Lung (tissue), 12 donors: ENCODE results near the gene VASP. TPM values are rescaled to one million over a fixed set of nuclear protein-coding genes. Genes with fewer than 3 reads are reported as not detected.

Source experiments
- ATAC-seq: fragments of 200-7000 bp; cut with Tn5 transposase; one replicate; pipeline ENCODE4 v1.9.1; 2020; ENCODE audit warnings: moderate number of reproducible peaks; ENCODE audit not compliant: insufficient read depth, low FRiP score
- DNase-seq, 3 donors: peaks; one replicate each; pipeline ENCODE4 v3.0.0-alpha.2; 2013 to 2017
- H3K27ac ChIP-seq, 2 donors: one replicate each; pipeline ENCODE4 v1.5.1; 2013; ENCODE audit warnings: mild to moderate bottlenecking in 2 of 2, moderate library complexity in 2 of 2, control low read depth in 1 of 2, inconsistent platforms in 1 of 2, low read depth in 1 of 2, low read length in 1 of 2
- H3K27me3 ChIP-seq, 3 donors: one replicate each; pipeline ENCODE4 v1.5.1; 2013; ENCODE audit warnings: low read length in 2 of 3; ENCODE audit not compliant: control insufficient read depth in 3 of 3, insufficient read depth in 3 of 3
- H3K36me3 ChIP-seq, 4 donors: one replicate each; pipeline ENCODE4 v1.5.1; 2013; ENCODE audit warnings: low read length in 4 of 4, mild to moderate bottlenecking in 1 of 4, moderate library complexity in 1 of 4; ENCODE audit not compliant: control insufficient read depth in 4 of 4, insufficient read depth in 4 of 4
- H3K4me1 ChIP-seq, 5 donors: one replicate each; pipeline ENCODE4 v1.5.1; 2013; ENCODE audit warnings: low read length in 5 of 5, mild to moderate bottlenecking in 2 of 5, moderate library complexity in 1 of 5; ENCODE audit not compliant: control insufficient read depth in 5 of 5, insufficient read depth in 5 of 5
- H3K4me3 ChIP-seq: one replicate; pipeline ENCODE4 v1.5.1; 2013; ENCODE audit warnings: mild to moderate bottlenecking, control low read depth, moderate library complexity
- H3K9ac ChIP-seq, 2 donors: one replicate each; pipeline ENCODE4 v1.5.1; 2013; ENCODE audit warnings: low read length in 2 of 2, control low read depth in 1 of 2; ENCODE audit not compliant: insufficient read depth in 1 of 2
- H3K9me3 ChIP-seq, 4 donors: one replicate each; pipeline ENCODE4 v1.5.1; 2013; ENCODE audit warnings: low read length in 3 of 4, mild to moderate bottlenecking in 1 of 4, moderate library complexity in 1 of 4; ENCODE audit not compliant: control insufficient read depth in 4 of 4, insufficient read depth in 3 of 4
- CTCF ChIP-seq: IDR thresholded peaks from 2 replicates; pipeline ENCODE4 v1.5.1; 2012; ENCODE audit warnings: mild to moderate bottlenecking; ENCODE audit errors: control extremely low read depth, extremely low read depth
- WGBS, 2 donors: extraction: QIAGEN DNeasy Blood & Tissue Kit; methylation state at CpG; one replicate each; pipeline ENCODE4 v1.1.7; 2013; 5-methylcytosine and 5-hydroxymethylcytosine counted together
- polyA plus RNA-seq, 2 donors: library from polyadenylated mRNA; stranded (reverse); fragments of 200-250 nt; gene quantifications; one replicate each; pipeline ENCODE4 v1.2.1, GENCODE V29; 2013
- total RNA-seq, 2 donors: library from RNA; depleted of rRNA in 1 of 2; stranded (reverse); fragments of >200 nt in 1 of 2; gene quantifications; one replicate each; pipeline ENCODE4 v1.2.1, GENCODE V29; 2014 to 2021
- donor health status: control.
- donor health status: control.
- donor health status: Bipolar disorder and iron deficiency.
- donor health status: healthy.
- donor health status: DM: yes; HTN: yes; CAD: no.

The VASP gene
- total and polyA plus RNA-seq, 4 donors = 49.1 to 237 (median 170) TPM

- no peak for DNase-seq
- TF ChIP-seq CTCF = no peak
- Histone ChIP-seq H3K9me3 (no peaks in the 10 kb centered on the region), H3K27me3 (no peaks in the 10 kb centered on the region), H3K36me3 (peaks cover 0 to 3% (median under 1%) of the 10 kb centered on the region in 4 donors), H3K27ac (no peak overlapping the region), H3K4me1 (peaks cover 0 to 2% (median 0%) of the 10 kb centered on the region in 5 donors), H3K4me3 (no peak overlapping the region), H3K9ac (no peak overlapping the region)
- no peak for ATAC-seq
- WGBS, 2 donors = 84 to 92% methylated on average over 9 of the region's 9 CpGs
Observed at GRCh38 chr19:45547965-45548609, 40.8 kb downstream of the VASP start.

GRCh38 chr19:45553464-45553863 lies 46.2 kb downstream of the VASP start:
- Histone ChIP-seq H3K4me1 (peaks cover 0 to 2% (median 0%) of the 10 kb centered on the region in 5 donors), H3K27ac (no peak overlapping the region), H3K27me3 (no peaks in the 10 kb centered on the region), H3K4me3 (no peak overlapping the region), H3K9ac (no peak overlapping the region), H3K9me3 (no peaks in the 10 kb centered on the region), H3K36me3 (peaks cover 0 to 9% (median under 1%) of the 10 kb centered on the region in 4 donors)
- DNase-seq = peak; percentile 24 to 66 (median 61)
- no peak for TF ChIP-seq CTCF
- 83 to 88% methylated on average over 34 of the region's 34 CpGs for WGBS, 2 donors
- ATAC-seq = no peak

GRCh38 chr19:45554481-45554880 lies 47.2 kb downstream of the VASP start:
- TF ChIP-seq CTCF = no peak
- peaks cover 0 to 2% (median 0%) of the 10 kb centered on the region in 5 donors for H3K4me1 ChIP-seq
- H3K9me3 ChIP-seq = no peaks in the 10 kb centered on the region
- DNase-seq (no peak), ATAC-seq (no peak)
- H3K36me3 ChIP-seq = peaks cover 0 to 9% (median under 1%) of the 10 kb centered on the region in 4 donors
- no peaks in the 10 kb centered on the region for H3K27me3 ChIP-seq
- WGBS, 2 donors = 91 to 92% methylated on average over 1 of the region's 1 CpG
- no peak overlapping the region for H3K27ac ChIP-seq
- no peak overlapping the region for H3K9ac ChIP-seq
- H3K4me3 ChIP-seq = no peak overlapping the region
